Measurements from ENCODE around the gene CYP2A6.
"Not testable (repeated sequence)": the region's sequence is repeated elsewhere in the genome, so short reads cannot be mapped to it uniquely, and the experiment has no call there.

Gene CYP2A6

GRCh38 chr19:40842012-40842411 lies 8.2 kb downstream of the CYP2A6 start:
- H3K9ac ChIP-seq (ENCODE audit: low read length); H3K9me3 ChIP-seq (ENCODE audit: control insufficient read depth, low read length); H3K36me3 ChIP-seq (ENCODE audit: control insufficient read depth, insufficient read depth, low read length); H3K27me3 ChIP-seq (ENCODE audit: control insufficient read depth, insufficient read depth, low read length); H3K4me1 ChIP-seq (ENCODE audit: control insufficient read depth, insufficient read depth, low read length); H3K4me3 ChIP-seq (ENCODE audit: low read length): not testable (repeated sequence)

- H3K4me1 ChIP-seq (ENCODE audit: control insufficient read depth, insufficient read depth, low read length), result not testable (repeated sequence)
Observed at GRCh38 chr19:40838477-40838876, 11.8 kb downstream of the CYP2A6 start.

GRCh38 chr19:40836754-40837429 lies 13.4 kb downstream of the CYP2A6 start:
- Histone ChIP-seq H3K9ac (ENCODE audit: low read length) (no peak overlapping the region), H3K4me1 (ENCODE audit: control insufficient read depth, insufficient read depth, low read length) (no peaks in the 10 kb centered on the region), H3K27me3 (ENCODE audit: control insufficient read depth, insufficient read depth, low read length) (no peaks in the 10 kb centered on the region), H3K36me3 (ENCODE audit: control insufficient read depth, insufficient read depth, low read length) (no peaks in the 10 kb centered on the region), H3K9me3 (ENCODE audit: control insufficient read depth, low read length) (no peaks in the 10 kb centered on the region), H3K4me3 (ENCODE audit: low read length) (no peak overlapping the region)

More at GRCh38 chr19:40838477-40838876, 11.8 kb downstream of the CYP2A6 start:
- H3K4me3 ChIP-seq (ENCODE audit: low read length); H3K27me3 ChIP-seq (ENCODE audit: control insufficient read depth, insufficient read depth, low read length); H3K36me3 ChIP-seq (ENCODE audit: control insufficient read depth, insufficient read depth, low read length); H3K9me3 ChIP-seq (ENCODE audit: control insufficient read depth, low read length); H3K9ac ChIP-seq (ENCODE audit: low read length): not testable (repeated sequence)

- H3K4me3 ChIP-seq (ENCODE audit: low read length); H3K27me3 ChIP-seq (ENCODE audit: control insufficient read depth, insufficient read depth, low read length); H3K4me1 ChIP-seq (ENCODE audit: control insufficient read depth, insufficient read depth, low read length); H3K9me3 ChIP-seq (ENCODE audit: control insufficient read depth, low read length); H3K9ac ChIP-seq (ENCODE audit: low read length); H3K36me3 ChIP-seq (ENCODE audit: control insufficient read depth, insufficient read depth, low read length): not testable (repeated sequence)
Observed at GRCh38 chr19:40833728-40834533, 16.3 kb downstream of the CYP2A6 start.

DNA sequence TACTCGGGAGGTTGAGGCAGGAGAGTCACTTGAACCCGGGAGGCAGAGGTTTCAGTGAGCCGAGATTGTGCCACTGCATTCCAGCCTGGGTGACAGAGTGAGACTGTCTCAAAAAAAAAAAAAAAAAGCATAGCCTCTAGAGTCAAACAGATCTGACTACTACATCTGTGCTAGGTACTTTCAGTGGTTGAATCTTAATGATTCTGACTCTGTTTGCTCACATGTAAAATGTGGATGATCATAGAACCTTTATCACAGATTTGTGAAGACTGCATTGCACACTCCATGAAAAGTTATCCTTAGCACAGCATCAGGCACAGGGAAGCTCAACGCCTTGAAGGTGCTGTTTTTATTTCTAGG lies 17.8 kb downstream of the CYP2A6 start:
- not testable (repeated sequence) for H3K9me3 ChIP-seq (ENCODE audit: control insufficient read depth, low read length); H3K4me3 ChIP-seq (ENCODE audit: low read length); H3K27me3 ChIP-seq (ENCODE audit: control insufficient read depth, insufficient read depth, low read length); H3K36me3 ChIP-seq (ENCODE audit: control insufficient read depth, insufficient read depth, low read length); H3K9ac ChIP-seq (ENCODE audit: low read length); H3K4me1 ChIP-seq (ENCODE audit: control insufficient read depth, insufficient read depth, low read length)

GRCh38 chr19:40831502-40832430 lies 18.5 kb downstream of the CYP2A6 start:
- Histone ChIP-seq H3K4me3 (ENCODE audit: low read length) (no peak overlapping the region), H3K9ac (ENCODE audit: low read length) (no peak overlapping the region), H3K4me1 (ENCODE audit: control insufficient read depth, insufficient read depth, low read length) (no peaks in the 10 kb centered on the region), H3K27me3 (ENCODE audit: control insufficient read depth, insufficient read depth, low read length) (no peaks in the 10 kb centered on the region), H3K9me3 (ENCODE audit: control insufficient read depth, low read length) (no peaks in the 10 kb centered on the region), H3K36me3 (ENCODE audit: control insufficient read depth, insufficient read depth, low read length) (no peaks in the 10 kb centered on the region)

GRCh38 chr19:40830741-40831140 lies 19.5 kb downstream of the CYP2A6 start:
- H3K27me3 ChIP-seq (ENCODE audit: control insufficient read depth, insufficient read depth, low read length); H3K4me3 ChIP-seq (ENCODE audit: low read length); H3K36me3 ChIP-seq (ENCODE audit: control insufficient read depth, insufficient read depth, low read length); H3K4me1 ChIP-seq (ENCODE audit: control insufficient read depth, insufficient read depth, low read length); H3K9ac ChIP-seq (ENCODE audit: low read length); H3K9me3 ChIP-seq (ENCODE audit: control insufficient read depth, low read length): not testable (repeated sequence)

- no peaks in the 10 kb centered on the region for H3K9me3 ChIP-seq (ENCODE audit: control insufficient read depth, low read length)
- no peaks in the 10 kb centered on the region for H3K36me3 ChIP-seq (ENCODE audit: control insufficient read depth, insufficient read depth, low read length)
- H3K9ac ChIP-seq (ENCODE audit: low read length), result no peak overlapping the region
- H3K4me1 ChIP-seq (ENCODE audit: control insufficient read depth, insufficient read depth, low read length), result no peaks in the 10 kb centered on the region
- no peaks in the 10 kb centered on the region for H3K27me3 ChIP-seq (ENCODE audit: control insufficient read depth, insufficient read depth, low read length)
- H3K4me3 ChIP-seq (ENCODE audit: low read length), result no peak overlapping the region
Observed at GRCh38 chr19:40829205-40829604, 21.0 kb downstream of the CYP2A6 start.

- H3K9me3 ChIP-seq (ENCODE audit: control insufficient read depth, low read length), result no peaks in the 10 kb centered on the region
Observed at GRCh38 chr19:40827386-40828247, 22.6 kb downstream of the CYP2A6 start.

DNA sequence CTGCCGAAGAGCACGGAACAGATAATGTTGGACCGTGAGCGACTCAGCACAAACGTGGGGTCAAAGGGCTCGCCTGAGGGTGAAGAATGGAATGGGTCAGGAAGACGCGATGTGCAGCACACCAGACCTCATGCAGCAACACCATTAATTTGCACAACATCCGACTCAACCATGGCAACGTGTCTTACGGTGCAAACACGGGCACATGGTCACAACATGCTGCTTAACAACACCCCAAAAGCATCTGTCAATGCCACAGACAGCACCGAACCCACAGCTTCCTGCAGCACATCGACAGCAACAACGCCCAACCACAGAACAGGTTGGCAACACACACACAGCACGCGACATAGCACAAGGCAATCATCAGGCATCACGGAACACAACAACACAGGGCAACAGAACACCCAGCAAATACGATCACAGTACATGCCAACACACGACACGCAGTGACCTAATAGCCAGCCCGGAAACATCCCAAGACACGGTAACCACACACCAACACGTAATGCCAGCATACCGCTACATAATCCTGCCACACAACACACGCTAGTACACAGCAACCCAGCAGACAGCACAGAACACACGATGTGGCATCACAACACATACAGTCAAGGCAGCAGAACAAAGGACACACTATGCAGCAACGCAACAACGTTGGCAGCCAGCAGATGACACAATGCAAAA lies 23.4 kb downstream of the CYP2A6 start:
- H3K9ac ChIP-seq (ENCODE audit: low read length); H3K9me3 ChIP-seq (ENCODE audit: control insufficient read depth, low read length); H3K4me3 ChIP-seq (ENCODE audit: low read length); H3K36me3 ChIP-seq (ENCODE audit: control insufficient read depth, insufficient read depth, low read length); H3K27me3 ChIP-seq (ENCODE audit: control insufficient read depth, insufficient read depth, low read length): not testable (repeated sequence)
- peaks cover 11% of the 10 kb centered on the region for H3K4me1 ChIP-seq (ENCODE audit: control insufficient read depth, insufficient read depth, low read length)

More at GRCh38 chr19:40827386-40828247, 22.6 kb downstream of the CYP2A6 start:
- Histone ChIP-seq H3K9ac (ENCODE audit: low read length) (no peak overlapping the region), H3K36me3 (ENCODE audit: control insufficient read depth, insufficient read depth, low read length) (no peaks in the 10 kb centered on the region), H3K4me3 (ENCODE audit: low read length) (no peak overlapping the region), H3K4me1 (ENCODE audit: control insufficient read depth, insufficient read depth, low read length) (peaks cover 11% of the 10 kb centered on the region), H3K27me3 (ENCODE audit: control insufficient read depth, insufficient read depth, low read length) (no peaks in the 10 kb centered on the region)

DNA sequence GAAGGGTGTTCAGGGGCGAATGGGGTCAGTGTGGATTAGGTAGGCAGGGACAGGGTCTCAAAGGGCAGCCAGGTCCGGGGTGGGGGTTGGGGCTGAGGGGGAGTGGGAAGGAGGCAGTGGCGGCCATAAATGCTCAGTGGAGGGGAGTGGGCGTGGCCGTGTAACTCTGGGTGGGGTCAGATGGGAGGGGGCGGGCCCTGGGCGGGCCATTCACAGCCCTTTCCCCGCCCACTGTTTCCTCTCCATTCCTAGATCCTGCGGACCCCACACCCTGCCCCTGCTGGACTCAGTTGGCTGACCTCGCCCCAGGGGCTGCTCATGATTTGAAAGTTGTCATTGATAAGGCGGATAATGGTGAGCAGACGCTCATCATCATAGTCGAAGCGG lies 23.9 kb downstream of the CYP2A6 start:
- H3K9me3 ChIP-seq (ENCODE audit: control insufficient read depth, low read length); H3K36me3 ChIP-seq (ENCODE audit: control insufficient read depth, insufficient read depth, low read length); H3K27me3 ChIP-seq (ENCODE audit: control insufficient read depth, insufficient read depth, low read length); H3K9ac ChIP-seq (ENCODE audit: low read length); H3K4me3 ChIP-seq (ENCODE audit: low read length): not testable (repeated sequence)
- H3K4me1 ChIP-seq (ENCODE audit: control insufficient read depth, insufficient read depth, low read length), result peaks cover 11% of the 10 kb centered on the region
